ENCODE measurements around the gene RELN.

GRCh38 chr7:104008107-104008506 lies 18.6 kb upstream of the RELN start:
- TF ChIP-seq POLR2A (IDR thresholded peaks at IDR 0.05) (no peak), CTCF (IDR thresholded peaks at IDR 0.05) (no peak)

Data from testis (tissue), 2 donors.